Ishikawa (cell line): Measurements from ENCODE around the gene FAM118A.

ENCODE experiments used
- CEBPB ChIP-seq: IDR thresholded peaks from 2 replicates; pipeline ENCODE4 v1.6.1; 2012
- CREB1 ChIP-seq: IDR thresholded peaks from 2 replicates; pipeline ENCODE4 v1.6.1; 2012; ENCODE audit warnings: low read depth
- EP300 ChIP-seq: IDR thresholded peaks from 2 replicates; pipeline ENCODE4 v1.6.1; 2012; ENCODE audit warnings: borderline replicate concordance
- MAX ChIP-seq: IDR thresholded peaks from 2 replicates; pipeline ENCODE4 v1.6.1; 2012
- RAD21 ChIP-seq: IDR thresholded peaks from 2 replicates; pipeline ENCODE4 v1.6.1; 2012; ENCODE audit warnings: low read depth
- REST ChIP-seq: IDR thresholded peaks from 2 replicates; pipeline ENCODE4 v1.6.1; 2012; ENCODE audit warnings: low read depth, mild to moderate bottlenecking
- TCF12 ChIP-seq: IDR thresholded peaks from 2 replicates; pipeline ENCODE4 v1.6.1; 2012; ENCODE audit warnings: low read depth
- TEAD4 ChIP-seq: IDR thresholded peaks from 2 replicates; pipeline ENCODE4 v1.6.1; 2012
- USF1 ChIP-seq: IDR thresholded peaks from 2 replicates; pipeline ENCODE4 v1.6.1; 2012
- YY1 ChIP-seq: IDR thresholded peaks from 2 replicates; pipeline ENCODE4 v1.6.1; 2012; ENCODE audit warnings: low read depth

GRCh38 chr22:45314786-45315185 lies 5.1 kb downstream of the FAM118A start:
- TF ChIP-seq MAX (no peak), TCF12 (no peak), EP300 (no peak), YY1 (no peak), CREB1 (no peak), CEBPB (no peak), TEAD4 (no peak), REST (no peak), RAD21 (no peak), USF1 (no peak)
